K562 (cell line): ENCODE data around the gene GLIPR1. TPM values are rescaled to one million over a fixed set of nuclear protein-coding genes. Genes with fewer than 3 reads are reported as not detected.

Experiments
- ATAC-seq: fragments of 200-7000 bp; cut with Tn5 transposase; 3 replicates; pipeline ENCODE4 v1.9.1; 2020; ENCODE audit warnings: moderate library complexity
- BruUV-seq: library from RNA; stranded (reverse); fragments of 400-500 nt; replicated peaks from 2 replicates; lab custom pipeline; 2021; lab: Mats Ljungman, UMichigan
- CTCF ChIA-PET: fragments of 300-600 bp; formaldehyde crosslinking; extraction: SDS; loops from one replicate; lab custom pipeline; 2021; ENCODE audit warnings: low intra/inter-chr PET ratio; lab: Yijun Ruan, JAX
- POLR2A ChIA-PET: fragments of 300-600, 350-650 bp; sonication (Branson Sonifier 250); formaldehyde crosslinking; extraction: SDS; loops from one replicate; lab custom pipeline; 2021; ENCODE audit warnings: antibody characterized with exemption, inconsistent platforms; lab: Yijun Ruan, JAX
- DNase-seq, 4 experiments: peaks; one replicate each; pipeline versions ENCODE4 v3.0.0 to v3.0.0-alpha.2; 2011 to 2018; ENCODE audit warnings: low spot score in 3 of 4, mixed read lengths in 3 of 4; ENCODE audit errors: extremely low read depth in 1 of 4
- FAIRE-seq: peaks from 2 replicates; lab custom pipeline; 2011; peaks lifted over from hg19 to GRCh38; lab: Jason Lieb, UNC
- H2AFZ ChIP-seq: 2 replicates; pipeline ENCODE4 v1.6.0; 2011; ENCODE audit warnings: low read depth, low read length, control low read depth, inconsistent platforms
- H3K27ac ChIP-seq: fragments of 200-600 bp; 3 replicates; pipeline ENCODE4 v1.8.0; 2011; ENCODE audit warnings: low read depth, mild to moderate bottlenecking, control low read depth, inconsistent platforms, low read length, moderate library complexity, mixed read lengths; ENCODE audit errors: extremely low read depth
- H3K27me3 ChIP-seq, 2 experiments: fragments of 300-600 bp in 1 of 2; 2 replicates in 1 of 2; 3 replicates in 1 of 2; pipeline versions ENCODE4 v1.6.0 to v1.8.0; 2011; ENCODE audit warnings: inconsistent platforms in 2 of 2, low read length in 2 of 2, mild to moderate bottlenecking in 1 of 2, mixed read lengths in 1 of 2, moderate library complexity in 1 of 2; ENCODE audit not compliant: control insufficient read depth in 2 of 2, insufficient read depth in 2 of 2
- H3K36me3 ChIP-seq: fragments of 300-600 bp; 3 replicates; pipeline ENCODE4 v1.8.0; 2011; ENCODE audit warnings: mild to moderate bottlenecking, low read length, inconsistent platforms; ENCODE audit not compliant: control insufficient read depth, insufficient read depth
- H3K4me1 ChIP-seq, 2 experiments: fragments of 200-600 bp in 1 of 2; replicated peaks in 1 of 2; 2 replicates in 1 of 2; 3 replicates in 1 of 2; pipeline versions ENCODE4 v1.5.1 to v1.8.0; 2011; ENCODE audit warnings: inconsistent platforms in 2 of 2, low read length in 2 of 2, mild to moderate bottlenecking in 1 of 2, mixed read lengths in 1 of 2, moderate library complexity in 1 of 2; ENCODE audit not compliant: control insufficient read depth in 2 of 2, insufficient read depth in 2 of 2
- H3K4me2 ChIP-seq: 2 replicates; pipeline ENCODE4 v1.6.1; 2011; ENCODE audit warnings: low read length, control low read depth, inconsistent platforms, mixed read lengths; ENCODE audit not compliant: insufficient read depth
- H3K4me3 ChIP-seq: fragments of 200-600 bp; sonication (generic), shearing (Covaris generic); 2 replicates; pipeline ENCODE4 v1.5.1; 2016; ENCODE audit warnings: control low read depth, inconsistent platforms
- H3K79me2 ChIP-seq: fragments of 200-600 bp; 3 replicates; pipeline ENCODE4 v1.8.0; 2011; ENCODE audit warnings: low read length, inconsistent platforms; ENCODE audit not compliant: control insufficient read depth, insufficient read depth
- H3K9ac ChIP-seq, 2 experiments: 2 replicates each; pipeline versions ENCODE4 v1.6.0 to v1.6.1; 2011; ENCODE audit warnings: low read depth in 2 of 2, low read length in 2 of 2, control low read depth in 1 of 2, inconsistent platforms in 1 of 2, mild to moderate bottlenecking in 1 of 2, mixed read lengths in 1 of 2; ENCODE audit not compliant: insufficient read depth in 1 of 2
- H3K9me1 ChIP-seq: one replicate; pipeline ENCODE4 v1.6.0; 2011; ENCODE audit warnings: inconsistent platforms, mild to moderate bottlenecking, low read length, moderate library complexity; ENCODE audit not compliant: control insufficient read depth, insufficient read depth
- H3K9me3 ChIP-seq: replicated peaks from 2 replicates; pipeline ENCODE4 v1.5.1; 2011; ENCODE audit warnings: low read depth, low read length, inconsistent platforms; ENCODE audit not compliant: control insufficient read depth, insufficient read depth
- H4K20me1 ChIP-seq: replicated peaks from 2 replicates; pipeline ENCODE4 v1.6.1; 2011; ENCODE audit warnings: low read length, inconsistent platforms, mixed read lengths; ENCODE audit not compliant: control insufficient read depth, insufficient read depth
- ARHGAP35 ChIP-seq: fragments of 450-650 bp; IDR thresholded peaks from 2 replicates; pipeline ENCODE4 v1.6.1; 2018; ENCODE audit not compliant: partially characterized antibody
- KLF1 ChIP-seq: fragments of 450-650 bp; IDR thresholded peaks from 2 replicates; pipeline ENCODE4 v1.6.1; 2016; ENCODE audit warnings: missing genetic modification characterization, missing compliant biosample characterization
- MEF2A ChIP-seq: IDR thresholded peaks from 2 replicates; pipeline ENCODE4 v1.6.1; 2011; ENCODE audit warnings: low read depth, mild to moderate bottlenecking, low read length, moderate library complexity; ENCODE audit not compliant: control insufficient read depth
- TRIM24 ChIP-seq, 2 experiments: fragments of 450-650 bp; IDR thresholded peaks; 2 replicates each; pipeline ENCODE4 v1.6.1; 2016
- ZNF449 ChIP-seq: fragments of 250-450 bp; sonication (Bioruptor Pico); IDR thresholded peaks from 2 replicates; pipeline ENCODE4 v1.8.0; 2022; ENCODE audit warnings: moderate library complexity, mild to moderate bottlenecking, inconsistent platforms
- WGBS: fragments of 100-300 bp; shearing (Covaris generic); methylation state at CpG from one replicate; pipeline ENCODE4 v1.1.6; 2016; ENCODE audit warnings: low coverage, mixed read lengths; ENCODE audit not compliant: insufficient coverage; ENCODE audit errors: missing lambda C conversion rate; 5-methylcytosine and 5-hydroxymethylcytosine counted together
- in situ Hi-C: fragments of 300-500 bp; cut with MboI; formaldehyde crosslinking; loops from 4 replicates; pipeline ENCODE4 v1.15.0; 2018; ENCODE audit warnings: inconsistent platforms, mixed read lengths
- intact Hi-C: fragments of 100-400 bp; cut with micrococcal nuclease; formaldehyde crosslinking; loops from 2 replicates; pipeline ENCODE4 v1.14.2; 2022
- polyA plus RNA-seq, 8 experiments: library from polyadenylated mRNA; depleted of rRNA in 4 of 8; stranded (reverse) in 5 of 8; unstranded in 3 of 8; fragments of >200 nt; fragmentation: Nextera tagmentation in 2 of 8; fragmentation: Illumina TruSeq in 1 of 8; extraction: Ambion mirVana in 2 of 8; extraction: Trizol in 1 of 8; gene quantifications; 2 replicates each; pipeline versions ENCODE4 v1.2.1 to v1.2.3, GENCODE V29; 2011 to 2014; ENCODE audit warnings: inconsistent platforms in 1 of 8, missing spikeins in 1 of 8
- total RNA-seq, 7 experiments: library from RNA; depleted of rRNA in 6 of 7; stranded (reverse); fragments of >200 nt in 6 of 7; fragmentation: Illumina TruSeq in 2 of 7; extraction: Trizol in 2 of 7; gene quantifications; 2 replicates each; pipeline versions ENCODE4 v1.2.1 to v1.2.3, GENCODE V29; 2011 to 2021; ENCODE audit warnings: low replicate concordance in 1 of 7
- TF ChIP-seq, protein P1 (sequence below): fragments of 250-450 bp; sonication (Bioruptor Pico); IDR thresholded peaks from 2 replicates; pipeline ENCODE4 v1.6.1; 2021; ENCODE audit warnings: mild to moderate bottlenecking
- TF ChIP-seq, protein P2 (sequence below): conservative IDR thresholded peaks from 2 replicates; pipeline ENCODE4 v1.6.1; 2011; ENCODE audit warnings: low read depth, mild to moderate bottlenecking, low read length; ENCODE audit not compliant: control insufficient read depth
- TF ChIP-seq, protein P3 (sequence below): fragments of 250-450 bp; sonication (Bioruptor Pico); IDR thresholded peaks from 2 replicates; pipeline ENCODE4 v1.4.0; 2020

GLIPR1 gene
- total and polyA plus RNA-seq, 9 of the 15 experiments (the other 6 are each of a cell fraction or from before 2014, with no cell fraction given) = 0.26 to 2.1 (median 1.2) TPM

GRCh38 chr12:75528272-75528671 lies 47.7 kb downstream of the GLIPR1 start:
- Histone ChIP-seq H4K20me1 (no peaks in the 10 kb centered on the region), H3K79me2 (no peaks in the 10 kb centered on the region), H3K9me3 (no peaks in the 10 kb centered on the region), H3K27ac (no peak overlapping the region), H3K4me2 (no peak overlapping the region), H3K36me3 (no peaks in the 10 kb centered on the region), H2AFZ (no peak overlapping the region), H3K4me3 (no peak overlapping the region), H3K4me1 (no peaks in the 10 kb centered on the region), H3K27me3 (no peaks in the 10 kb centered on the region), H3K9me1 (no peaks in the 10 kb centered on the region), H3K9ac (no peak overlapping the region)
- ChIA-PET CTCF (interaction anchor here (2.5 kb wide), 1 partner anchor 509 kb away, joined by 14 read pairs; no protein-coding TSS in a partner anchor), POLR2A (interaction anchor here (0.7 kb wide), 1 partner anchor 281 kb away, joined by 3 read pairs; no protein-coding TSS in a partner anchor)
- BruUV-seq = no TSS peak
- TF ChIP-seq, protein P1, sequence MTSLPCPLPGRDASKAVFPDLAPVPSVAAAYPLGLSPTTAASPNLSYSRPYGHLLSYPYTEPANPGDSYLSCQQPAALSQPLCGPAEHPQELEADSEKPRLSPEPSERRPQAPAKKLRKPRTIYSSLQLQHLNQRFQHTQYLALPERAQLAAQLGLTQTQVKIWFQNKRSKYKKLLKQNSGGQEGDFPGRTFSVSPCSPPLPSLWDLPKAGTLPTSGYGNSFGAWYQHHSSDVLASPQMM (CRISPR knock-in tag) = no peak
- TF ChIP-seq ARHGAP35 (no peak), MEF2A (no peak), ZNF449 (CRISPR knock-in tag) (no peak), TRIM24 (IDR thresholded peaks at IDR 0.05) (no peak), KLF1 (tag) (no peak)
- TF ChIP-seq, protein P2, sequence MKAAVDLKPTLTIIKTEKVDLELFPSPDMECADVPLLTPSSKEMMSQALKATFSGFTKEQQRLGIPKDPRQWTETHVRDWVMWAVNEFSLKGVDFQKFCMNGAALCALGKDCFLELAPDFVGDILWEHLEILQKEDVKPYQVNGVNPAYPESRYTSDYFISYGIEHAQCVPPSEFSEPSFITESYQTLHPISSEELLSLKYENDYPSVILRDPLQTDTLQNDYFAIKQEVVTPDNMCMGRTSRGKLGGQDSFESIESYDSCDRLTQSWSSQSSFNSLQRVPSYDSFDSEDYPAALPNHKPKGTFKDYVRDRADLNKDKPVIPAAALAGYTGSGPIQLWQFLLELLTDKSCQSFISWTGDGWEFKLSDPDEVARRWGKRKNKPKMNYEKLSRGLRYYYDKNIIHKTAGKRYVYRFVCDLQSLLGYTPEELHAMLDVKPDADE = no peak
- TF ChIP-seq, protein P3, sequence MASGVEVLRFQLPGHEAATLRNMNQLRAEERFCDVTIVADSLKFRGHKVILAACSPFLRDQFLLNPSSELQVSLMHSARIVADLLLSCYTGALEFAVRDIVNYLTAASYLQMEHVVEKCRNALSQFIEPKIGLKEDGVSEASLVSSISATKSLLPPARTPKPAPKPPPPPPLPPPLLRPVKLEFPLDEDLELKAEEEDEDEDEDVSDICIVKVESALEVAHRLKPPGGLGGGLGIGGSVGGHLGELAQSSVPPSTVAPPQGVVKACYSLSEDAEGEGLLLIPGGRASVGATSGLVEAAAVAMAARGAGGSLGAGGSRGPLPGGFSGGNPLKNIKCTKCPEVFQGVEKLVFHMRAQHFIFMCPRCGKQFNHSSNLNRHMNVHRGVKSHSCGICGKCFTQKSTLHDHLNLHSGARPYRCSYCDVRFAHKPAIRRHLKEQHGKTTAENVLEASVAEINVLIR (CRISPR knock-in tag) = no peak
- in situ Hi-C loops = no loop called here
- DNase-seq (no peak), ATAC-seq (no peak), FAIRE-seq (no peak)
- intact Hi-C loops = loop anchor here (5.0 to 10.0 kb wide), 2 partner anchors 197 to 819 kb away; partner anchors contain the start of gene BBS10
- WGBS = 3% methylated on average over 2 of the region's 2 CpGs
